Motor neuron (in vitro differentiated cells): ENCODE measurements around the gene APOBEC2. TPM values are rescaled to one million over a fixed set of nuclear protein-coding genes. Genes with fewer than 3 reads are reported as not detected.
A peak's percentile ranks its signal among the peaks of the same experiment; 100 is the strongest.

ENCODE experiments used
- ATAC-seq, 8 experiments: fragments of 200-7000 bp; cut with Tn5 transposase; replicated peaks in 6 of 8; 2 replicates each; pipeline ENCODE4 v1.8.0; 2021; ENCODE audit warnings: mild to moderate bottlenecking in 8 of 8, moderate library complexity in 8 of 8
- H3K27ac ChIP-seq, 2 donors: fragments of 250-450 bp; sonication (Bioruptor Pico); 2 replicates each; pipeline ENCODE4 v1.9.0; 2021; ENCODE audit warnings: antibody characterized with exemption in 2 of 2, mild to moderate bottlenecking in 2 of 2, moderate library complexity in 1 of 2
- H3K4me1 ChIP-seq, 2 donors: fragments of 250-450 bp; sonication (Bioruptor Pico); replicated peaks in 1 of 2; 2 replicates each; pipeline ENCODE4 v1.6.1; 2021; ENCODE audit warnings: antibody characterized with exemption in 2 of 2, mild to moderate bottlenecking in 2 of 2, moderate library complexity in 1 of 2
- H3K4me3 ChIP-seq, 5 donors: fragments of 250-450 bp; sonication (Bioruptor Pico); 2 replicates each; pipeline ENCODE4 v1.9.0; 2021; ENCODE audit warnings: antibody characterized with exemption in 5 of 5, mild to moderate bottlenecking in 5 of 5, moderate library complexity in 4 of 5
- WGBS, 10 experiments: fragments of 450-650 bp; shearing (Covaris generic); methylation state at CpG; one replicate each; pipeline ENCODE4 v1.0.0; 2022; 5-methylcytosine and 5-hydroxymethylcytosine counted together
- in situ Hi-C, 9 experiments: fragments of 400-800 bp; cut with MboI; loops; one replicate each; pipeline ENCODE4 v1.15.0; 2021; ENCODE audit warnings: low sequenced_read_pairs in 9 of 9, low pct_unique_long_range_greater_than_20kb in 2 of 9; ENCODE audit not compliant: unreplicated experiment in 9 of 9
- total RNA-seq, 8 experiments: library from RNA; unstranded; fragments of 300-600 nt; gene quantifications; 2 replicates each; pipeline versions ENCODE4 v1.2.3 to v1.2.4, GENCODE V29; 2022

Gene APOBEC2
- total RNA-seq, 8 experiments from 2014 or later = 0.22 to 0.90 (median 0.45) TPM; not detected in 3

DNA sequence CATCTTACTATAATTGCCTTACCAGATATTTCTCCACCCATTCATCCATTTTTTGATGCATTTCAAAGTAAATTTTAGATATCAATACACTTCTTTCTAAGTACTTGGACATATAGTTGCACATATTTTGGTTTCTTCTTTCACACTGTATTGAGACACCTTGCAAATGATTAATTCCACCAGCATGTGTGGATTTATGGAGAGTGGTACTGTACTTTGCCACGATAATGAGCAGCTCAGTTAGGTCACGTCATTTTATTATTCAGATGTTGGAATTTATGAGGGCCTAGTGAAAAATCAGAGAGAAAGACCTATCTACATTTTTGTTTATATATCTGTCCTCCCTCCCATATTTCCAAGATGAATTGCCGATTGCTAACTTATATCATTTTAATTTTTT lies 25.1 kb downstream of the APOBEC2 start:
- Histone ChIP-seq H3K4me3 (no peak overlapping the region), H3K27ac (no peak overlapping the region), H3K4me1 (peaks cover 0 to 7% of the 10 kb centered on the region in 2 donors)
- 74 to 100% (median 95%) methylated on average over 1 to 3 of the region's 3 CpGs; no CpG with 5 or more reads in 1 of the 10 experiments for WGBS, 10 experiments
- no peak for ATAC-seq
- in situ Hi-C loops = loop anchor here in 1 of 9 experiments (25.0 kb wide), 1 partner anchor 234 kb away; no protein-coding TSS in a partner anchor

DNA sequence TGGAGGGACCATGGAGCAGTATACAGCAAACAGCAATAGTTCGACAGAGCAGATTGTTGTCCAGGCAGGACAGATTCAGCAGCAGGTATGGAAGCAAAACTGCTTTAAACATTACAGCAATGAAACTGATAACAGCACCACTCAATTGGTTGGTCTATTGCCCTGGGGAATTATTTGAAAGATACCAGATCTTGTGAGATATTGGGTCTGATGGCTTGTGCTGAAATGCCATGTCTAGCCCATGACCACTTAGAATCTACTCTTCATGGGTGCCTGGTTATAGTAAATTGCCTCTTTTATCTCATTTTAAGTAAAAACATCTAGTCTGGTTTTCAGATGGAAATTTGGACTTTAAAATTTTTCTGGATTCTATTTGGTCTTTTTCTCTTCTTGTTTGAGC lies 26.1 kb downstream of the APOBEC2 start:
- Histone ChIP-seq H3K27ac (no peak overlapping the region), H3K4me3 (no peak overlapping the region), H3K4me1 (peaks cover 0 to 7% of the 10 kb centered on the region in 2 donors)
- in situ Hi-C loops = loop anchor here in 1 of 9 experiments (25.0 kb wide), 1 partner anchor 233 kb away; no protein-coding TSS in a partner anchor
- no peak for ATAC-seq
- WGBS, 10 experiments = 83 to 100% (median 100%) methylated on average over 1 of the region's 1 CpG; no CpG with 5 or more reads in 4 of the 10 experiments

DNA sequence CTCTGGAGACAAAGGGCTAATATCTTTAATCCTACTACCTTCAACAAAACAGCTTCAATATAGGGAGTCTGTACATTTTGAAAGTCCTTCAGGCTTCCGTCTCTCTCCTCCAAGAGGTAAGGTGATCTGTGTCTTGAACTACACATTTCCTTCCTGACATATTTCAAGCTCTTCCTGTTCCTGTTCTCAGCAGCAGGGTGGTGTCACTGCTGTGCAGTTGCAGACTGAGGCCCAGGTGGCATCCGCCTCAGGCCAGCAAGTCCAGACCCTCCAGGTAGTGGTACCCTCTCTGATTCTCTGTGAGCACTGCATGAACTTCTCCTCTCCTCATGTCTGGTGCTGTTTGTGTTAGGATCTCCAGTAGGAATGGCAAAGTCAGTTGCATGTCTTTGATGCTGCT lies 27.6 kb downstream of the APOBEC2 start:
- in situ Hi-C loops = loop anchor here in 2 of 9 experiments (10.0 to 25.0 kb wide), 2 partner anchors 232 to 234 kb away; no protein-coding TSS in a partner anchor
- no peak overlapping the region for H3K4me3 ChIP-seq
- no peaks in the 10 kb centered on the region for H3K4me1 ChIP-seq
- 89 to 100% (median 100%) methylated on average over 1 to 2 of the region's 2 CpGs; no CpG with 5 or more reads in 3 of the 10 experiments for WGBS, 10 experiments
- H3K27ac ChIP-seq = no peak overlapping the region
- ATAC-seq = no peak

DNA sequence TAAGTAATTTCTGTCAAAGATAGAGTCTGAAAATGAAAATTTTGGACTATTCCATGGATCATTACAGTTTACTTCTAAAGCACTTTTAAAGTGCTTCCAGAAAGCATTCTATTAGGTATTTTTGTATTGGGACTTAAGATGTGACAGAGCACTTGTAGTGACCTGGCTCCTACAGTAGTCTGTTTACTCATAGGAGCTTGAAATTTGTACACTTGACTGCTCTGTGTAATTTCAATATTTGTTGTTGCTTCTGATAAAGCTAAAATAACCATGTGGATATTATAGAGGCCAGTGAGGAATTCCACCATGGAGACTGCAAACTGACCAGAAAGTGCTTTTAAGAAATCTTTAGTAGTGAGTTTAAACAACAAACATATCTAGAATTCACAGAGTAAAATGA lies 30.1 kb downstream of the APOBEC2 start:
- Histone ChIP-seq H3K4me1 (no peaks in the 10 kb centered on the region), H3K4me3 (no peak overlapping the region), H3K27ac (no peak overlapping the region)
- ATAC-seq = no peak
- in situ Hi-C loops = loop anchor here in 2 of 9 experiments (10.0 to 25.0 kb wide), 2 partner anchors 229 to 232 kb away; no protein-coding TSS in a partner anchor

DNA sequence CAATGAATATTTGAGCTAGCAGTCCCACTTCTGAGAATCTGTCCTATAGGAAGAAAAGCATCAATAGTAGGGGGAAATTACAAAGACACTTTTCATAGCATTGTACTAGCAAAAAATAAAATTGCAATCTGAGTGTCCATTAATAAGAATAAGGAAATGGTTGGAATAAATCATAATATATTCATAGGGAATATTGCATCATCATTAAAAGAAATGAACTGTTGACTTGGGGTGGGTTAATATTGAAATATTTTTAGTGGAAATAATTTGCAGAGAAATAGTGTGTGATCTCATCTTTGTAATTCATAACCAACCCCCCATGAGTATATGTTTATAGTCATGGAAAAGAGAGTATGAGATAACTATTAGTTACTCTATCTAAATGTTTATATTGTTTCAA lies 32.2 kb downstream of the APOBEC2 start:
- ATAC-seq = no peak
- Histone ChIP-seq H3K4me1 (no peaks in the 10 kb centered on the region), H3K4me3 (no peak overlapping the region), H3K27ac (no peak overlapping the region)
- in situ Hi-C loops = loop anchor here in 2 of 9 experiments (10.0 to 25.0 kb wide), 2 partner anchors 227 to 230 kb away; no protein-coding TSS in a partner anchor

DNA sequence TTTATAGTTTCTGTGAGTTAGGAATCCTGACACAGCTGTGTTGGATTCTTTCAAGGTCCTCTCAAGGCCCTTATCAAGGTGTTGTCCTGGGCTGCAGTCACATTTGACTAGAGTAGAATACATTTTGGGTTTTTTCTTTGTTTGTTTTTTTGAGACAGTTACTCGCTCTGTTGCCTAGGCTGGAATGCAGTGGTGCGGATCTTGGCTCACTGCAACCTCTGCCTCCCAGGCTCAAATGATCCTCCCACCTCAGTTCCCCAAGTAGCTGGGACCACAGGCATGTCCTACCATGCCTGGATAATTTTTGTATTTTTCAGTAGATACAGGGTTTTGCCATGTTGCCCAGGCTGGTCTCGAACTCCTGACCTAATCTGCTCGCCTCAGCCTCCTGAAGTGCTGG lies 35.4 kb downstream of the APOBEC2 start:
- no peak for ATAC-seq
- H3K4me1 ChIP-seq = no peaks in the 10 kb centered on the region
- 80 to 100% (median 94%) methylated on average over 1 to 4 of the region's 4 CpGs; no CpG with 5 or more reads in 3 of the 10 experiments for WGBS, 10 experiments
- H3K27ac ChIP-seq = no peak overlapping the region
- in situ Hi-C loops = loop anchor here in 2 of 9 experiments (10.0 to 25.0 kb wide), 2 partner anchors 224 to 226 kb away; no protein-coding TSS in a partner anchor
- H3K4me3 ChIP-seq = no peak overlapping the region

DNA sequence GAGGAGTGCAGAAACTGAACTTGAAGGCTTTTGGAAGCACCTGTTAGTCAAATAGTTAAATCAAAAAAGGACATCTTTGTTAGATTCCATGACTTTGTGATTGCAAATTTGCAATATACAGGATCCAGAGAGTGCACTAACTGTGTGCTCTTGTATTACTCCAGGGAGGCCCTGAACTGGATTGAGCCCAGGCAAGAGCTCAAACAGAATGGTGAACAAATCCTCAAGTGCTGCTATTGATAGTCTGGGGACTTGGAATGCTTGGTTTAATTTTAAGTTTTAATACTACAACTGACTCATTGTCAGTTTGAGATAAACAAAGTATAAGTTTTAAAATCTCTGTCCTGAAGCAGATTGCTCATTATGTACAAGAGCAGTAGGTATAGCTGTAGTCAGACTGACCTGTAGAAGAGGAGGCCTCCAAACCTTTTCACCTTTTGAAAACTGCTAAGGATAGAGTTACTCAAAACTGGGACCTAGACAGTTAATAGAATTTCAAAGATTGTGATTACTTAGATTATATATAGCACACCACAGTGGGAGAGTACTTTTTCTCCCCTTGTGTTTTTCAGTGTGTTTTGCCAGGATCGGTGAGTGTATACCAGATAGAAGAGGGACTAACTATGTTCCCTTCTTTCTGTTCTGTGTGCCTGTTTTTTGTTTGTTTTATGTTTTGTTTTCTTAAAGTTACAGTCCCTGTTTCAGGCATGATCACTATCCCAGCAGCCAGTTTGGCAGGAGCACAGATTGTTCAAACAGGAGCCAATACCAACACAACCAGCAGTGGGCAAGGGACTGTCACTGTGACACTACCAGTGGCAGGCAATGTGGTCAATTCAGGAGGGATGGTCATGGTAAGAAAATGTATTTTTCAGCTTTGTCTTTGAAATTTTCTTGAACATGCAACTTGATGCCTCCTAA lies 38.1 kb downstream of the APOBEC2 start:
- no peak overlapping the region for H3K4me3 ChIP-seq
- in situ Hi-C loops = loop anchor here in 1 of 9 experiments (25.0 kb wide), 1 partner anchor 221 kb away; no protein-coding TSS in a partner anchor
- no peak overlapping the region for H3K27ac ChIP-seq
- 17 to 100% (median 53%) methylated on average over 1 of the region's 1 CpG; no CpG with 5 or more reads in 2 of the 10 experiments for WGBS, 10 experiments
- H3K4me1 ChIP-seq = no peaks in the 10 kb centered on the region
- no peak for ATAC-seq

DNA sequence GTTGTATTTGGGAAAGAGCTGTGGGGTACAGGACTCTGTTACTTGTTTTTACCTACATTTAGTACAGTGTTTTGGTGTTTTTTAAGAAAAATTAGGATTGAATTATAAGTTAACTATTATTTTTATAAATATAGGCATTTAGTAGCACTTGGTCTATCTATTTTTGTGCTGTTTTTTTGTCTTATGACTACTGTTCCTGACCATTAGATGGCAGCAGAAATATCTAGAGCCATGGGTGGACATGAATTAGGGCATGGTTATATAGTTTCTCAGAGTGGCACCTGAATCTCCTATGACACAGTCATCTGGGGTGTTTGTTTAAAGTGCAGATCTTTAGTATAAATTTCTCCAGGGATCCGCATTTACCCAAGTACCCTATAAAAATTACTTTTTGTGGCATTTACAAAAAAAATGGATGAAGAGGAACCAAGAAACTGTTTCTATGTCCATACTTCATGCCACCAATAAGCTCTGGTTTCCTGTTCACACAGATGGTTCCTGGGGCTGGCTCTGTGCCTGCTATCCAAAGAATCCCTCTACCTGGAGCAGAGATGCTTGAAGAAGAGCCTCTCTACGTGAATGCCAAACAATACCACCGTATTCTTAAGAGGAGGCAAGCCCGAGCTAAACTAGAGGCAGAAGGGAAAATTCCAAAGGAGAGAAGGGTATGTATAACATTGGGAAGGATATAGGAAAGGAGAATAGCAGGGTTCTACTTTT lies 39.6 kb downstream of the APOBEC2 start:
- WGBS, 10 experiments = 78 to 100% (median 98%) methylated on average over 1 to 4 of the region's 4 CpGs; no CpG with 5 or more reads in 2 of the 10 experiments
- in situ Hi-C loops = loop anchor here in 1 of 9 experiments (25.0 kb wide), 1 partner anchor 220 kb away; no protein-coding TSS in a partner anchor

DNA sequence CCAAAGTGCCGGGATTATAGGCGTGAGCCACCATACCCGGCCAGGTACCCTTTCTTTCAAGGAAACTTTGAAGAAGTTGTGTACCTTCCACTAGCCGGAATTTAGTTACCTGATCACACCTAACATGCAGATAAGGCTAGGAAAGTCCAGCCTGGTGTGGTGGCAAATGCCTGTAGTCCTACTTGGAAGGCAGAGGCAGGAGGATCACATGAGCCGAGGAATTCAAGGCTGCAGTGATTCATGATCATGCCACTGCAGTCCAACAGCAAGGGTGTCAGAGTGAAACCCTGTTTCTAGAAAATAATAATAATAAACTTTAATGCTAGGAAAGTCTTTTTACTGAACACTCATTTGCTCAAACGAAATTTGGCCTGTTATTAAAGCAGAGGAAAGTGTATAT lies 40.7 kb downstream of the APOBEC2 start:
- Histone ChIP-seq H3K27ac (no peak overlapping the region), H3K4me3 (no peak overlapping the region), H3K4me1 (no peaks in the 10 kb centered on the region)
- ATAC-seq = peak in 1 of 8 experiments; percentile 21
- 70 to 100% (median 87%) methylated on average over 1 to 5 of the region's 6 CpGs; no CpG with 5 or more reads in 2 of the 10 experiments for WGBS, 10 experiments
- in situ Hi-C loops = loop anchor here in 1 of 9 experiments (25.0 kb wide), 1 partner anchor 219 kb away; no protein-coding TSS in a partner anchor

More for the DNA sequence above, 39.6 kb downstream of the APOBEC2 start:
- ATAC-seq = peak in 3 of 8 experiments; percentile 25 to 40 (median 38)
- H3K27ac ChIP-seq = no peak overlapping the region
- no peak overlapping the region for H3K4me3 ChIP-seq
- no peaks in the 10 kb centered on the region for H3K4me1 ChIP-seq

DNA sequence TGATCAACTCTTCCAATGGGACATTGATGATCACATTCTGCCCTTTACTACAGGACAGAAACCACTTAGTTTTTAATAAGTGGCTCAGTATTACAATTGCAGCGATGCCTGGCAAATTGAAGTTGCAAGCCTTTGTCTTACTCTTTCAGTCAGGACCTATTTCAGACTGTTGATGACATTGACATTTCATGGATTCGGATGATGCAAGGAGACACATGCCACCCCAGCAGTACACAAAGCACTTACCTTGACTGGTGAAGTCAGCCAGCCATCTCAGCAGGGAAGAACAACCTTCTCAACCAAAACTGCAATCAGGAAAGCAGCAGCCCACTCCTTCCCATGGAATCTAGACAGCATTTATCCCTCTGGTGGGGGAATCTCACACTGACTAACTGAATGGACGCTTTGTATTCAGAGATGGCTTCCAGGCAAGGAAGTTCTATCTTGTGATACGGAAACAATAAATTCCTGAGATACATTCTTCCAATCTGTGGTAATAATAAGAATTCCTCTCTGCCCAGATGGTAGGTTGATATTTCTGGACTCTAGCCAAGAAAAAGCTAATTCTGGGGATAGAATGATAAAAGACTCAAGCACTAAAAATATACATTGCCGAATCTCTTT lies 44.6 kb downstream of the APOBEC2 start:
- Histone ChIP-seq H3K4me1 (no peaks in the 10 kb centered on the region), H3K4me3 (no peak overlapping the region), H3K27ac (no peak overlapping the region)
- peak in 1 of 8 experiments; percentile 41 for ATAC-seq
- in situ Hi-C loops = loop anchor here in 1 of 9 experiments (25.0 kb wide), 1 partner anchor 215 kb away; no protein-coding TSS in a partner anchor
- 14 to 100% (median 94%) methylated on average over 1 to 5 of the region's 5 CpGs; no CpG with 5 or more reads in 2 of the 10 experiments for WGBS, 10 experiments

DNA sequence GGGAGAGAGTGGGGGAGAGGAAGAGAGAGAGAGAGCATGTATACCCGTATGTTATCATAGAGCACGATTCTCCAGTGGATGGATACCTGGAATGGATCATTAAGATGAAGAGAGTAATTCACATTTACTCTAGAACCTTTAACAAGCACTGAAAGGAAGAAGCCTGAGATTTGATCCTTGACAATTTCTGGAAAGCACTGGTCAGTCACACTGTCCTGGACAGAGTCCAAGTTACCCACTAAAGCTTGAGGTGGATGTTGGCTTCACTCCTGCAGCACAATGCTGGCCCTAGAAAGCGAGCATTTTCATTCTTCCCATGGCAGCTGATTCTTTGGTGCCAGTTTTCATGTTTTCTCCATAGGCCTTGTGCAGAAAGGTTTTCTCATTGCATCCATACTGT lies 45.4 kb downstream of the APOBEC2 start:
- in situ Hi-C loops = loop anchor here in 1 of 9 experiments (25.0 kb wide), 1 partner anchor 214 kb away; no protein-coding TSS in a partner anchor
- H3K4me3 ChIP-seq = no peak overlapping the region
- no peak for ATAC-seq
- WGBS, 10 experiments = 40 to 100% (median 90%) methylated on average over 1 to 3 of the region's 3 CpGs
- no peaks in the 10 kb centered on the region for H3K4me1 ChIP-seq
- no peak overlapping the region for H3K27ac ChIP-seq

DNA sequence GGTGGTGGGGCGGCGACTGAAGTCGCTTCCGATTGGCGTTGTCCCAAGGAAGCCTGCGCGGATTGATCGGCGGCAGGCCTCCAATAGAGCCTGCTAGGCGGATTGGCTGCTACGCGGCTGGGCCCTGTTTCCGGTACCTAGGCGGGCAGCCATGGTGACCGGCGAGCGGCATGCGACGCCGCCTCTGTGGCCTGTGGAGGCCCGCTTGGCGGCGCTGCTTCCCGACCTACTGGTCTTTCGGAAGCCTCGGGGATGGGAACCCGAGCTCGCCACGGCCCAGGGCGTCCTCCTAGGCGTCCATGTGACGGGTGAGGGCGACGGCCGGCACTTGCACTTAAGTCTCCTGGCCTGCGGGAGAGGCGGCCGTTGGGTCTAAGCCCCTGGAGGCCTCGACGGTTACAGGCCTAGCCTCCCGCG lies 47.9 kb downstream of the APOBEC2 start:
- WGBS, 10 experiments = 93 to 100% (median 100%) methylated on average over 1 to 12 of the region's 42 CpGs; no CpG with 5 or more reads in 7 of the 10 experiments
- H3K4me3 ChIP-seq = no peak overlapping the region

More for the DNA sequence above, 47.9 kb downstream of the APOBEC2 start:
- no peaks in the 10 kb centered on the region for H3K4me1 ChIP-seq
- ATAC-seq = no peak
- H3K27ac ChIP-seq = no peak overlapping the region
- in situ Hi-C loops = no loop called here
